ENCODE measurements around the gene ZNRF3.

- TF ChIP-seq EZH2phosphoT487 (IDR thresholded peaks at IDR 0.05; ENCODE audit: insufficient read depth, low read depth) (no peak), EZH2 (IDR thresholded peaks at IDR 0.05; ENCODE audit: insufficient read depth, poor library complexity, severe bottlenecking) (no peak)
Measured at GRCh38 chr22:29009148-29009547, 125.8 kb downstream of the ZNRF3 start.
